Superior temporal gyrus (tissue), 1 donor: ENCODE results near the gene MLN.

Experiments
- DNase-seq: peaks from one replicate; pipeline ENCODE4 v3.0.0-alpha.2; 2016; ENCODE audit errors: extremely low spot score

The MLN gene

GRCh38 chr6:33813990-33814985 is 10.5 kb upstream of the MLN start:
- no peak for DNase-seq

GRCh38 chr6:33813246-33813904 is 9.6 kb upstream of the MLN start:
- DNase-seq: no peak

DNA sequence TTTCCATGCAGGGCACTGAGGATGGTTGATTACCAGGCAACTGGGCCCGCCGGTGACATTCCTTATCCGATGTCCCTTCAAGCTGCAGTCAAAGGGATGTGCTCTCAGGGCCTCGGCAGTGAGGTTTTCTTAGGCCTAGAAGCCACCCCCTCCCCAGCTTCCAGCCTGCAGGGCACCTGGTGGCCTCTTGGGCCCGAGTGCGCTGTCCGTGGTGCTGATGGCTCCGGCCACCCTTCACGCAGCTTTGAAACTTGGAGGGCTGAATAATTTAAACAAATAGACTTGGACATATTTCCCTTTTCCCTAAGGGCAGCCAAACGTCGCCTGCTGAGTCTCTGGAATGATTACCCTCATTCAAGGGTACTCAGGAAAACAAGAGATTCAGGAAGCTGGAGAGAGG is 8.9 kb upstream of the MLN start:
- no peak for DNase-seq

GRCh38 chr6:33809594-33809993 is 5.8 kb upstream of the MLN start:
- DNase-seq: no peak

- DNase-seq: no peak
Observed at GRCh38 chr6:33808641-33809180, 4.9 kb upstream of the MLN start.

GRCh38 chr6:33807606-33808005 is 3.8 kb upstream of the MLN start:
- no peak for DNase-seq

DNA sequence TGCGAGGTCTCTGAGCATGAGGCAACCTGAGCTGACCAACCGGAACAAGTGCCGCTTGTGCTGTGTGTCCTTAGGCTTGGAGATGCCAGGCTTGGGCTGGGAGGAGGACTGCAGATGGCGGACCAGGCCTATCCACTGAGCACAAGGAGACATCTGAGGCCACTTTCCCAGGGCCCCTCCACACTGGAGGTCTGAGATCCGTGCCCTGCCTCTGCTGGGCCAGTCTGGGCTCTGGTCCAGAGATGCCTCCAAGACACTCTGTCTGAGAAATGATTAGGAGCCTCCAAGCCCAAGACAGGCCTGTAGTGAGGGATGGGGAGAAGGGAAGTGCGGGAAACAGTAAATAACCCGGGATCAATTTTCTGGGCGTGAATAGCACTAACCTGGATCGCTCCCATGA is 3.0 kb upstream of the MLN start:
- no peak for DNase-seq

GRCh38 chr6:33802186-33802958 is 1.4 kb downstream of the MLN start:
- no peak for DNase-seq

DNA sequence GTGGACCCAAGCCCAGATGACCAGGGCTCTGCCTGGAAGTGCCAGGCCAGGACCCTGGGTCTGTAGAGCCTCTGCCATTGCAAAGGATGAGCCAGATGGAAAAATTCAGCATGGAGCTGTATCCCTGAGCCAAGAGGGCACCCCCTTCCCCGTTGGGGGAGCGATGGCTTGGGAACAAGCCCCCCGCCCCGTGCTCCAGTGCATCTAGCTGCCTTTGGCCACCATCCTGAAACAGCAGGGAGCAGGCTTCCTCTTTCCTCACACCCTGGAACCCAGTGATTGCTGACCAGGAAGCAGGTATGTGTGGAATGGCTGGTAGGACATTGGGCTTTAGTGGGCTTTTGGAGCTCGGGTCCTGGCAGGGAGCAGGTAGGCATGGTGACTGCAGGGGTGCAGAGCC is 2.2 kb downstream of the MLN start:
- DNase-seq: no peak

DNA sequence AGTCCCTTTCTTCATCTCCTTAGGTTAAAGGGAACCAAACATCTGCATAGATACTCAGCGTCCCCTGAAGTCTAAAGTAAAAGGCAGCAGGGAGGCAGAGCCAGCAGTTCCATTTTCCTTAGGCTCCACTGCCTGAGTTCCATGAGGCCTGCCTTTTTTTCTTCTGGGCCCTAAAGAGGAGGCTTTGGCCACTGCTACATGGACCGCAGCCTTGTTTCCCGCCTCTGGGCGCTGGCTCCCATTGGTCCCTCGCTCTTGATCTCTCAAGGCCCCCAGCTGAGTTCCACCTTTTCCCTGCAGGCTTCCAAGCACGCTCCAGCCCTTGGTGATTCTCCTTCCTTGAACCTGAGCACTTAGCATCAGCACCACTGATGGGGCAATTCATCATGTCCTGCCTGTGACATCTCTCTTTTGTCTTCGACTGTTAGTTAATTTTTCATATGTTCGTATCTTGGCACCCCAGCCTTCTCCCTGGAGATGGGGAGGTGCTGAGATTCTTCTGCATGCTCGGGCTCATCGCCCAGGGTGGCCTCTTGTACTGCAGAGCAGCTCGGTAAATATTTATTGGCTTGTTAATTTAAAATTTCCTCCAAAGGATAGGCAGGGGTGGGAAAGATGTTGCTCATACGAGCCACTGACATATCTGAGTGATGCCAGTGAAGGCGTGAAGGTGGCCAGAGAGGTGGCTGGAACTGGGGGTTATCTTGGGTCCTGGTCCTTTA is 3.4 kb downstream of the MLN start:
- DNase-seq: no peak

- no peak for DNase-seq
Observed at GRCh38 chr6:33799454-33800113, 4.2 kb downstream of the MLN start.

- DNase-seq: no peak
Observed at GRCh38 chr6:33798343-33798848, 5.4 kb downstream of the MLN start.

GRCh38 chr6:33797626-33798342 is 6.0 kb downstream of the MLN start:
- no peak for DNase-seq

DNA sequence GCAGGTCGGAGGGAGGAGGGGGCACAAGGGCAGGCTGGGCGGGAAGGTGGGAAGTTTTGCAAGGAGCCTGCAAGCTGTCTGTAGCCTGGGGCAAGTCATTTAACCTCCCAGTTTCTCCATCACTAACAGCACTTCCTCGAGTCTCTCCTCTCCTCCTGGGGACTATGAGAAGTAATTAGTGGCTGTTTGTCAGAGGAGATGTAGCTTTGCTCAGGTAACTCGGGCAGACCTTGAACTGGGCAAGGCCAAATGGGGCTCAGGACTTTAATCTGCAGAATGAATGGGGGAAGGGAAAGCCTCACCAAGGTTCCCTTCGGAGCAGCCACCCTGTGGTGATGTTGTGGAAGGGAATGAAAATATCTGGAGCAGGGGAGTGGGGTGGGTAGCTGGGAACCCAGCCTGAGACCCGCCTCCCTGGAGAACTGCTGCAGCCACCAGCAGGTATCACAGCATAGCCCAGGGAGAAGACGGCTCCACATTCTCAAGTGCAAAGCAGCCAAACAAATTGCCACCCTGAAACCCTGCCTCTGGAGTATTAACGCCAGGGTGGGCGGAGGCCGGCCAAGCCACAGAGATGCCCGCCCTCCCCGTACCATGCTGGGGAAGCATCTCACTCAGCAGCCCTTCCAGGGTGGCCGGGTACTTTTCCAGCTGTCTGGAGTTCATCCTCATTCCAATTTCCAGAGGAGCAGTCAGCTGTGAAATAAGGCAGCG is 8.7 kb downstream of the MLN start:
- no peak for DNase-seq

DNA sequence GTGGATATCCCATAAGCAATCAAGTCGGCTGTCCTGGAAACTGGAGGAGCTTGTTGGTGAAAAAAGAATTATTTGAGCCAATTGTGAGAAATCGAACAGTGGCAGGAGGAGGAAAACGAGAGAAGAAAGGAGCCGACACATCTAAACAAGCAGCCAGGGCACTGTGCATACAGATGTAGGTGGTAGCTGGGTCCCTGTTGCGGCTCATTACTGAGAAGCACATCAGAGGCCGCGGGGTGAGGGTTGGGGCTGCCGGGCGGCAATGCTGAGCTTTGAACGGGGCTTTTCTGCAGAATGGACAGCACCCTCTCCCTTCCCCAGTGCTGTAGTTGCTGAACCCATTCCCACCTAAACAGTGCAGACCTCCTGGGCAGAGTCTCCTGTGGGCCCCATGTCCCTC is 10.8 kb downstream of the MLN start:
- no peak for DNase-seq

GRCh38 chr6:33791620-33792019 is 12.2 kb downstream of the MLN start:
- no peak for DNase-seq

DNA sequence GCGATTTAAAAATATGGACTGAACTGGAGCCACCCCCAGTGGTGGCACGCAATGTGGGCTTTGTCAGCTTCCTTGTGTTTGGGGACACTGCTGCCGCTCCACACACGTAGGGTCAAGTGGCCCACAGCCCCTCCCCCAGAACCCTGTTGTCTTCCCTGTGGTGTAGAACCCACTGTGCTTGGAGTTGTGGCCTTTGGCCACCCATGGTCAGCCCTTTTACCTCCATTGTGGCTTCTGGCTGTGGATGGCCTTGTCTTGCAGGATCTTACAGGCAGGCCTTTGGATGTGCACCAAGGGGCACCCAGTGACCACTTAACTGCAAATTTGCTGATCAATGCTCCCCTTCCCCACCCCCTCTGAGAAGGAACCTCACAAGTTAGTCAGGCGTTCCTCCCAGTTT is 12.9 kb downstream of the MLN start:
- DNase-seq: no peak

GRCh38 chr6:33790379-33790778 is 13.4 kb downstream of the MLN start:
- no peak for DNase-seq

DNA sequence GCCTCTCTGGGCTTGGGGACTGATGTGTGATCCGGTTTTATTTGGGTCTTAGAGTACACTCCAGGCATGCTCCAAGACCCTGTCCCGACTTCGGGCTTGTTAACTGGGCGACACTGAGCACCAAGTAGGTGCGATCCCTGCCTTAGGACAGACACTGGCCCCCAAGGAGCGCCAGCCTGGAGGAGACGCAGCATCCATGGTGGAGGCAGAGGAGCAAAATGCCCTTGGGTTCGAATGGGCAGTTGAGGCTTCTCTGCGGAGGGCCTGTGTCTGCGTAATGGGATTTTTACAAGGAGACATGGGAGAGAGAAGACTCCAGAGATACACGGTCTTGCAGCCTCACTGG is 14.3 kb downstream of the MLN start:
- no peak for DNase-seq
